GM19025 (cell line): Measurements from ENCODE around the gene VWA8.
A peak's percentile ranks its signal among the peaks of the same experiment; 100 is the strongest.

ENCODE experiments used
- ATAC-seq: cut with Tn5 transposase; IDR thresholded peaks from one replicate; pipeline ENCODE4 v1.9.1; 2021; ENCODE audit warnings: mild to moderate bottlenecking, low read depth, moderate library complexity; ENCODE audit not compliant: unreplicated experiment

Gene VWA8

DNA sequence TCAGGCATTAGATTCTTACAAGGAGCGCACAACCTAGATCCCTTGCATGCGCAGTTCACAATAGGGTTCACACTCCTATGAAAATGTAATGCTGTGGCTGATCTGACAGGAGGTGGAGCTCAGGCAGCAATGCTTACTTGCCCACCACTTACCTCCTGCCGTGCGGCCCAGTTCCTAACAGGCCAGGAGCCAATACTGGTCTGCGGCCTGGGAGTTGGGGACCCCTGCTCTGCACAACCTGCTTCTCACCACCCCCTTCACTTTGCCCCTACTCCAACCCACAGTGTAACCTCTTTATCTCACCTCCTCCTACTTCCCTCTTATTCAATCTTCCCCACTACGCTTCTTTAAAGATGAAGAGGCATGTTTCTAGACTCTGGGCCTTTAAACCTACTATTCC lies 263.3 kb downstream of the VWA8 start:
- ATAC-seq, result no peak

DNA sequence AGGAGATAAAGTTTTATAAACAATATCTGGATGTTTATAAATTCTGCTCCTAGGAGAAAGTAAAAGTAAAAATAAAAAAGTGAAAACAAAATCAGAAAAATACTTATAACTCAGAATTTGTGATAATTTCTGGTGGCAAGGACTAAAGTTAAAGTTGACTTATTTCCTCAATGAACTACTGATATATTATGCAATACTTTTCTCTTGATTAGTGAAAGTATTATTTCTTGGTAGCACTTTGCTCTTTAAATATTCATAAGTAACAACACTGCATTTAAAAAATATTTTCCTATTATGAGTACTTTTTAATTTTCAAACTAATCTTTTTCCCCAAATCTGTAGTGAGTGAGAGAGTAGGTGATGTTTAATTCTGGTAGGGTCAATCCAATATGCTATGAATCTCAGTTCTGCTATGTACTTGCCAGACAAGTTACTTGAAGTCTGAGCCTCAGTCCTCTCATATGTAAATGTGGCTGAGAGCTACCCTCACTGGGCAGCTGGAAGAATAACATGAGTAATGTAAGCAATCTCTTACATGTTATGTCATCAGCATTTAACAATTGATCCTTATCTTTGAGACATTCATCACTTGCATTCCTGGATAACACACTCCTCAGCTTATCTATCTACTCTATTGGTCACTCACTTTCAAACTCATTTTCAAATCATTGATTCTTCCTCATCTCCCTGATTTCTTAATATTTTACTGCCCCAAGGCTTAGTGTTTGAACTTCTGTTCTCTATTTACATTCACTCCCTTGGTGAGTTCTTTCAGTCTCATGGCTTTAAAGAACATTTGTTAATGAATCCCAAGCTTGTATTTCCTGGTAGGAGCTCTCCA lies 264.5 kb downstream of the VWA8 start:
- no peak for ATAC-seq

DNA sequence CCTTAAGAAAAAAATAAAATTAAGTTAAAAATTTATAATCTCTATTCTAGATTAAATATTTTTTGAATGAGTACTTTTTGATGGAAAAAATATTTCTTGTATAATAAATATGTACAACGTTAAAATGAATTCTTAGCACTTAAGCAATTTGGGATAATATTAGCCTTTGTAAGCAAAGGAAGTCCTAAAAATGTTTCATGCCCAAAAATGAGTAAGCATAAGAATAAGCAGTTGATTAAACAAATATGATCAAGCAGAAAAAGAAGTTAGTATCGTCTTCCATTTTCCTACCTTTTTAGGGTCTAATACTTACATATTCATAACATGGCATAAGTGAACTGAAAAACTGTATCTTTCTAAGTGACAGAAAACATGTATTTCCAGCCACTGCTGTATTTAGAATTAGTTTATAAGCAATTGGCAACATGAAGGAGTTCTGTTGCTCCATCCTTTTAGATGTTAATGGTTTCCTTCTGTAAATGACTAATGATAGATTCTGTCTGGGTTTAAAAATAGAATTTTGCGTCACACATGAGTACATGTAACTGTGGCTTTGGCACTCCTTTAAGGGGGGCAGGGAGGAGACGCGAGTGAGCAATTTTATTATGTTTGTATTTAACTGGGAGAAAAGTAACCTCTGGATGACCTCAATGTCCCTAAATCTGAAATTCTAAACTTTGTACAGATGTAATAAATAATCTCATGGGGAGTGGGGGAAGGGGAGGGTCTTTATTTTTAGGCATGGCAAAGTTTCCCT lies 266.2 kb downstream of the VWA8 start:
- no peak for ATAC-seq

- no peak for ATAC-seq
These were observed 267.5 kb downstream of the VWA8 start for GRCh38 chr13:41693434-41693833.

DNA sequence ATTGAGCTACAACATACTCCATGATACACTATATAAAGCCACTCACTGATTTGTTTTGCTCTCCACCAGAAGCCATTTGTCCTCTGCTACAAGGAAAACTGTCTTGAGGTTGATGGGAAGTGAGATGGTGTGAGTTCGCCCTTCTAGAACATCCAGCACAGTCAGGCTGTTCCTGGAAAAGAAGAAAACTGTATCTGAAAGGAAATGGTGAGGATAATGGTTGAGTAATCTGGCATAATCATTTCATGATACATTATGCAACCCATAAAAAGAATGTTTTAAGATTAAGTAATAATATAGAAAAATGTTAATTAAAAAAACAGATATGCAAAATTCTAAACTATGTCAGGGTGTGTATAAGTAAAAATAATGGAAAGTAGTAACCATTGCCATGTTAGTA lies 269.6 kb downstream of the VWA8 start:
- ATAC-seq, result no peak

GRCh38 chr13:41682766-41683165 lies 278.1 kb downstream of the VWA8 start:
- ATAC-seq, result no peak

- ATAC-seq, result no peak
These were observed 278.9 kb downstream of the VWA8 start for GRCh38 chr13:41682001-41682400.

DNA sequence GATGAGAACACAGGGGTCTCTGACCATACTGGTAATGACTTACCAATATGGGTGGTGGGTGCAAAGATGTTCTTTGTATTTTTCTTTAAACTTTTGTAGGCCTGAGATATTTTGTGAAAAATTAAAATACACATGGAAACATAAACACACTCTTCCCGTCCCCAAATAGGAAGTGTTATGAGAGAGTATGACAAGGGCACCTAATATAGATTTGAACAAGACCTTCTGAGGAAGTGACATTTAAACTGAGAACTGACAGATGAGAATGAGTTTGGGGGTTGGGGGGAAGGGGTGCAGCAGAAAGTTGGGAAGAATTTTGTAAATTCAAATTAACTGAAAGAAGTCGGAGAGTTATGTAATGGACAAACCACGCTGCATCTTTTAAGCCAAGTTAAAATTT lies 279.3 kb downstream of the VWA8 start:
- ATAC-seq, result no peak

DNA sequence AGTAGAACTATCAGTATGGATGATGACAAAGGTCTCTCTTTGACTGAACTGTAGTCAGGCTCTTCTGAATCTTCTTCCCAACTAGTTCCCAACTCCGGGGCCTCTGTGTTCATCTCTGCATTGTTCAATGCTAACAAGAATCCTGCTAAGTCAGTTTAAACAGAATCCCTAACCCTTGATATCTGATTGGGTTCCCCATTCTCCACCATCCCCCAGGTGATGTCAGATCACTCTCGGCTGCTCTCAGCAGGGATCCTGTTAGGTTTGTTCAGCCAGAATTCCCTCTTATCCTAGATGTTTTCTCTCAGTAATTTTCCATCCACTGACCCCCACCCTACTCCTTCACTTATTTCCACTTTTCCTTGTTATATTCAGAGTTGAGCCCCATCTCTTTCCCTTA lies 280.0 kb downstream of the VWA8 start:
- no peak for ATAC-seq

- no peak for ATAC-seq
These were observed 282.1 kb downstream of the VWA8 start for GRCh38 chr13:41678848-41679247.

DNA sequence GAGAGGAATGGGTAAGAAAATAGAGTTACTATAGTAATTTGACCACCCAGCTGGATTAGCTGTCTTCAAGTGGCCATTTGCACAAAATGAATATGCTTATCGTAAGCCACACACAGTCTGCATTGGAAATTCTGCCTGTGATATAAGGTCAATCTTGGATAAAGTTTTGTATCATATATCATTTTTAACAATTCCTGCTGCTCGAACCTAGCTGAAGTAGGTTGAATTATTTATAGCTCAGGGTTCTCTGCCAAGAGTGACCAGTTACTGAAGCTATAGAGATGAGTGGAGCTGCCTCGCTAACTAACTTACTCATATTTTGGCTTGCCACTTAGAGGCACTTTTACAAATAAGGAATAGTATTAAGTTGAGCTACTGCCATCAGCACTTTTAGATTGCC lies 282.7 kb downstream of the VWA8 start:
- ATAC-seq, result no peak

DNA sequence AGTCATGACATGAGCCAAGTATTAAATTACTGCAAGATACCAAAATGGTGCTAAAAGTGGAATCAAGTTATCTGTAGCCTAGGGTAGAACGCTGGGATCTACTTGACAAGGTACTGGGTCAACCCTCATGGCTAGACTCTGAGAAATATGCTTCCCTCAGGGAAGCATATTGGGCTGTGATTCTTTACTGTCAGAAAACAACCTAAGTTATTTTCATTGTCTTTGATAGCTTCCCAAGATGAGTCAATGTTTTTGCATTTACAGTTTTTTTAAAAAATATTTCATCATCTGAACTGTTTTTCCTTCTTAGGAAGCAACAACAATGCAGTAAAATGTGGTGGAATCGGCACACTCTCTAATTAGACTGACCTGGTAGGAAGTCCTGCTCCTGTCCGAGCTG lies 285.6 kb downstream of the VWA8 start:
- ATAC-seq, result no peak

- ATAC-seq, result no peak
These were observed 286.7 kb downstream of the VWA8 start for GRCh38 chr13:41674246-41674645.

GRCh38 chr13:41673640-41674039 lies 287.3 kb downstream of the VWA8 start:
- no peak for ATAC-seq

DNA sequence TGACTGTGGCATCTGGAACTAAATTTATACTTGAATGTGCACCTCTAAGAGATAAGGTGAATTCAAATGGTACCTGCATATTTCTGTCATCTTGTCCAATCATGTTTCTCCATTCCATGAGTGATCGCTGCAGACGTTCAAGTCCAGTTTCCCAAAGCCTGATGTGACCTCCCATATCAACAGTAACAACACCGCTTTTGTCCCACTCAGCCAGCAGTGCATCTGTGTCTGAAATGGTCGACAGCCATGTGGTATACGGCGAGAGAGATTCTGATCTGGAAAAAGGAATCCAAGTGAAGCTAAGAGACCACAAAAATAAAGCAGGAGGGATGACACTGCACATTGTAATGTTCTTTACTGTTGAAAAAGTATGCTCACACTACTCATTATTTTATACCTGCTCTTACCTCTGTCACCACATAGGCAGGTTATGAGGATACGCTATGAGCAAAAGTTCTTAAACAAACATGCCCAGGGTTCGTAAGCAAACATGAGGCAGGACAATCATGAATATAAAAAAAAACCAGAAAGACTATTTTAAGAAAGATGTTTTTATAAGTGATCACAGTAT lies 290.0 kb downstream of the VWA8 start:
- ATAC-seq, result no peak

GRCh38 chr13:41668130-41668757 lies 292.7 kb downstream of the VWA8 start:
- peak; percentile 76 for ATAC-seq

- ATAC-seq, result no peak
These were observed 294.3 kb downstream of the VWA8 start for GRCh38 chr13:41666644-41667043.

GRCh38 chr13:41660411-41660810 lies 300.5 kb downstream of the VWA8 start:
- ATAC-seq, result no peak

DNA sequence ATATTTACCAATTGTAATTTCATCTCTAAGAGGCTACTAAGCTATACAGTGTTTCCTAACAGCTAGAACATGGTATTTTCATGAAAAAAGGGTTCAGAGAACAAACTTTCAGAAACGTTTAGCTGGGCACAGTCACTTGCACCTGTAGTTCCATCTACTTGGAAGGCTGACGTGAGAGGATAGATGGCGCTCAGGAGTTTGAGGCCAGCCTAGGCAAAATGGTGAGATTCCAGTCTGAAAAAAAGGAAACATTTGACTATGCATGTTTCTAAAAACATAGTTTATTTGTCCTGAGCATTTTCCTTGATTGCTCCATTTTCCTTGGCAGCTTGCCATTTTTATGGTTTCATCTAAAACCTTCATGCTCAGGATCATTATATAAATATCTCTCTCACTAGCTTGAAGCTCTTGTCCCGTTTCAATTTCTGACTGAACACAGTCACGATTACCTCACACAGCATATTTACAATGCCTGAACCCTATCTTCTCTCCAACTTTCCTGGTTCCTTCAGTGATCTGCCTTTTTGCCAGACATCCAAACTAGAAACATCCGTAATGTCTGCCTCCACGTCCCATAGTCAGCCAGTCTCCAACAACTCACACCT lies 302.8 kb downstream of the VWA8 start:
- ATAC-seq, result no peak

DNA sequence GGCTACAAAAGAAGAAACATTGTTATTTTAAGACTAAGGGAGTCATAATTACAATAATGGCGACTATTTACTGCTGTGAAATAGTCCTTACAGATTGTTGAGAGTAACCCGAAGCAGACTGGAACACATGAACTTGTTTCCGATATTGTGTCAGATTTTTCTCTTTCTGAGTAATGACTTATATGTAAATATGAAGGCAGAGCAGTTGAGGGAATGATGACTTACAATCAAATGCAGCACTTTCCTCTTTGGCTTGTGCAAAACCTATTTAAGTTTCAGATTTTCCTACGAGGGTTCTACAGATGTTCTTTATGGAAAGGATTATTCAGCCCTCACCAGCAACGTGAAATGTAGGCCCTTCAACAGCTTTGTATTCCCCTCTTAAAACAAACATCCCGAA lies 304.9 kb downstream of the VWA8 start:
- ATAC-seq, result no peak

- ATAC-seq, result no peak
These were observed 306.1 kb downstream of the VWA8 start for GRCh38 chr13:41654796-41655195.
